Neural cell (in vitro differentiated cells): ENCODE measurements around the gene ADH1C.

Experiments
- EZH2 ChIP-seq: fragments of 200-600, 300-800 bp; shearing (Covaris generic), sonication (generic); IDR thresholded peaks from 2 replicates; pipeline ENCODE4 v1.6.1; 2014; ENCODE audit warnings: antibody characterized with exemption, low read length, borderline replicate concordance, mild to moderate bottlenecking; ENCODE audit not compliant: insufficient read depth, poor library complexity, severe bottlenecking
- TF ChIP-seq, protein P1 (sequence below): fragments of 450-650 bp; IDR thresholded peaks from 2 replicates; pipeline ENCODE4 v1.5.1; 2014; ENCODE audit warnings: antibody characterized with exemption, mild to moderate bottlenecking, moderate library complexity; ENCODE audit not compliant: poor library complexity, severe bottlenecking

DNA sequence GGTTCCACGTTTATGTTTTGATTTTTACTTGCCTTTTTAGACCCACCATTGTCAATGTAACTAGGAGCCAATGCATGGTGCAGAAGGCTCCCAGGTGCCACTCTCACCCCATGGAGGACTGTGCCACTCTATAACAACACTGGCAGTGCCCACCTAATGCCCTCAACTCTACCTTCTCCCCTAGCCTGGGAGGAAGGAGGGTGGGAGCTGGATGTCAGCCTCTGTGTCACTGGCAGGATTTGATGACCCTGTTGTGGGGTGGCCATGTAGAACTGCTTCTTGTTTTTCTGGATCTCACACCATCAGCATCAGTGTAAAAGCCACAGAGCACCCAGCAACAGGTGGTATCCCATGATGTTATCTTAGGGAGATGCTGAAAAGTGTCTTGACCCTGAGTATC is 17.7 kb downstream of the ADH1C start:
- TF ChIP-seq, protein P1, sequence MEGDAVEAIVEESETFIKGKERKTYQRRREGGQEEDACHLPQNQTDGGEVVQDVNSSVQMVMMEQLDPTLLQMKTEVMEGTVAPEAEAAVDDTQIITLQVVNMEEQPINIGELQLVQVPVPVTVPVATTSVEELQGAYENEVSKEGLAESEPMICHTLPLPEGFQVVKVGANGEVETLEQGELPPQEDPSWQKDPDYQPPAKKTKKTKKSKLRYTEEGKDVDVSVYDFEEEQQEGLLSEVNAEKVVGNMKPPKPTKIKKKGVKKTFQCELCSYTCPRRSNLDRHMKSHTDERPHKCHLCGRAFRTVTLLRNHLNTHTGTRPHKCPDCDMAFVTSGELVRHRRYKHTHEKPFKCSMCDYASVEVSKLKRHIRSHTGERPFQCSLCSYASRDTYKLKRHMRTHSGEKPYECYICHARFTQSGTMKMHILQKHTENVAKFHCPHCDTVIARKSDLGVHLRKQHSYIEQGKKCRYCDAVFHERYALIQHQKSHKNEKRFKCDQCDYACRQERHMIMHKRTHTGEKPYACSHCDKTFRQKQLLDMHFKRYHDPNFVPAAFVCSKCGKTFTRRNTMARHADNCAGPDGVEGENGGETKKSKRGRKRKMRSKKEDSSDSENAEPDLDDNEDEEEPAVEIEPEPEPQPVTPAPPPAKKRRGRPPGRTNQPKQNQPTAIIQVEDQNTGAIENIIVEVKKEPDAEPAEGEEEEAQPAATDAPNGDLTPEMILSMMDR: no peak
- no peak for TF ChIP-seq EZH2
